Measurements from ENCODE around the gene VSIG10L2. TPM values are rescaled to one million over a fixed set of nuclear protein-coding genes. Genes with fewer than 3 reads are reported as not detected.

VSIG10L2 gene
- total RNA-seq, 1 experiment from 2014 or later, result 0.08 TPM

- DNase-seq (ENCODE audit: low spot score), result no peak
Measured at GRCh38 chr11:125946712-125947418, 1.0 kb downstream of the VSIG10L2 start.

- no peak for DNase-seq (ENCODE audit: low spot score)
Measured at GRCh38 chr11:125947419-125948277, 1.8 kb downstream of the VSIG10L2 start.

GRCh38 chr11:125948278-125949051 is 2.6 kb downstream of the VSIG10L2 start:
- DNase-seq (ENCODE audit: low spot score), result no peak

GRCh38 chr11:125949271-125950177 is 3.7 kb downstream of the VSIG10L2 start:
- no peak for DNase-seq (ENCODE audit: low spot score)

GRCh38 chr11:125950178-125950490 is 4.3 kb downstream of the VSIG10L2 start:
- DNase-seq (ENCODE audit: low spot score), result no peak

- no peak for DNase-seq (ENCODE audit: low spot score)
Measured at GRCh38 chr11:125950696-125951651, 5.1 kb downstream of the VSIG10L2 start.

- no peak for DNase-seq (ENCODE audit: low spot score)
Measured at GRCh38 chr11:125951731-125952130, 5.9 kb downstream of the VSIG10L2 start.

- peak; percentile 24 for DNase-seq (ENCODE audit: low spot score)
Measured at GRCh38 chr11:125952559-125952958, 6.7 kb downstream of the VSIG10L2 start.

- peak; percentile 36 for DNase-seq (ENCODE audit: low spot score)
Measured at GRCh38 chr11:125952973-125953372, 7.1 kb downstream of the VSIG10L2 start.

GRCh38 chr11:125953401-125953935 is 7.6 kb downstream of the VSIG10L2 start:
- DNase-seq (ENCODE audit: low spot score), result no peak

GRCh38 chr11:125954123-125954944 is 8.5 kb downstream of the VSIG10L2 start:
- no peak for DNase-seq (ENCODE audit: low spot score)

- DNase-seq (ENCODE audit: low spot score), result no peak
Measured at GRCh38 chr11:125954945-125955640, 9.2 kb downstream of the VSIG10L2 start.

GRCh38 chr11:125955856-125956255 is 10.0 kb downstream of the VSIG10L2 start:
- no peak for DNase-seq (ENCODE audit: low spot score)

- no peak for DNase-seq (ENCODE audit: low spot score)
Measured at GRCh38 chr11:125956391-125957134, 10.7 kb downstream of the VSIG10L2 start.

GRCh38 chr11:125957618-125958332 is 11.9 kb downstream of the VSIG10L2 start:
- DNase-seq (ENCODE audit: low spot score), result no peak

- DNase-seq (ENCODE audit: low spot score), result no peak
Measured at GRCh38 chr11:125958872-125959400, 13.1 kb downstream of the VSIG10L2 start.
